Effector memory CD4-positive, alpha-beta T cell (primary cell): Measurements from ENCODE around the gene NCOA5.

Experiments used
- DNase-seq, 3 donors: peaks; one replicate each; pipeline ENCODE4 v3.0.0-alpha.2; 2020
- H3K27ac ChIP-seq: 2 replicates; pipeline ENCODE4 v1.7.0; 2013; ENCODE audit warnings: mild to moderate bottlenecking, low read length, moderate library complexity; ENCODE audit not compliant: insufficient read depth, poor library complexity, severe bottlenecking
- H3K27me3 ChIP-seq: replicated peaks from 2 replicates; pipeline ENCODE4 v1.7.0; 2013; ENCODE audit warnings: mild to moderate bottlenecking, low read length; ENCODE audit not compliant: insufficient read depth, control insufficient read depth, poor library complexity, severe bottlenecking
- H3K36me3 ChIP-seq: 2 replicates; pipeline ENCODE4 v1.7.0; 2013; ENCODE audit warnings: mild to moderate bottlenecking, low read length, moderate library complexity; ENCODE audit not compliant: control insufficient read depth, insufficient read depth
- H3K4me1 ChIP-seq: 2 replicates; pipeline ENCODE4 v1.7.0; 2013; ENCODE audit warnings: low read length, mild to moderate bottlenecking; ENCODE audit not compliant: control insufficient read depth, insufficient read depth, poor library complexity, severe bottlenecking
- H3K4me3 ChIP-seq: 2 replicates; pipeline ENCODE4 v1.7.0; 2013; ENCODE audit warnings: low read length, low read depth, mild to moderate bottlenecking; ENCODE audit not compliant: insufficient read depth, poor library complexity, severe bottlenecking
- H3K9me3 ChIP-seq: 2 replicates; pipeline ENCODE4 v1.7.0; 2013; ENCODE audit warnings: mild to moderate bottlenecking, low read length, moderate library complexity; ENCODE audit not compliant: control insufficient read depth

NCOA5 gene

GRCh38 chr20:46129955-46130481 is 40.3 kb upstream of the NCOA5 start:
- DNase-seq, result no peak
- no peak overlapping the region for H3K4me3 ChIP-seq
- no peaks in the 10 kb centered on the region for H3K4me1 ChIP-seq
- no peaks in the 10 kb centered on the region for H3K9me3 ChIP-seq
- H3K27ac ChIP-seq, result no peak overlapping the region
- H3K36me3 ChIP-seq, result no peaks in the 10 kb centered on the region
- peaks cover 9% of the 10 kb centered on the region for H3K27me3 ChIP-seq

GRCh38 chr20:46128310-46129151 is 38.8 kb upstream of the NCOA5 start:
- Histone ChIP-seq H3K4me1 (no peaks in the 10 kb centered on the region), H3K27ac (no peak overlapping the region), H3K9me3 (no peaks in the 10 kb centered on the region), H3K4me3 (no peak overlapping the region), H3K36me3 (no peaks in the 10 kb centered on the region), H3K27me3 (peaks cover 9% of the 10 kb centered on the region)
- DNase-seq, result no peak

GRCh38 chr20:46127396-46128010 is 37.7 kb upstream of the NCOA5 start:
- Histone ChIP-seq H3K36me3 (no peaks in the 10 kb centered on the region), H3K27me3 (peaks cover 9% of the 10 kb centered on the region)

GRCh38 chr20:46126440-46127056 is 36.8 kb upstream of the NCOA5 start:
- H3K4me1 ChIP-seq, result no peaks in the 10 kb centered on the region
- no peak for DNase-seq
- no peak overlapping the region for H3K4me3 ChIP-seq
- H3K27me3 ChIP-seq, result peaks cover 9% of the 10 kb centered on the region
- H3K36me3 ChIP-seq, result no peaks in the 10 kb centered on the region
- no peaks in the 10 kb centered on the region for H3K9me3 ChIP-seq
- no peak overlapping the region for H3K27ac ChIP-seq

More at GRCh38 chr20:46127396-46128010, 37.7 kb upstream of the NCOA5 start:
- H3K27ac ChIP-seq, result no peak overlapping the region
- no peaks in the 10 kb centered on the region for H3K4me1 ChIP-seq
- no peaks in the 10 kb centered on the region for H3K9me3 ChIP-seq
- H3K4me3 ChIP-seq, result no peak overlapping the region
- no peak for DNase-seq

- DNase-seq, result no peak
- Histone ChIP-seq H3K9me3 (no peaks in the 10 kb centered on the region), H3K4me3 (no peak overlapping the region), H3K4me1 (no peaks in the 10 kb centered on the region), H3K36me3 (no peaks in the 10 kb centered on the region), H3K27ac (no peak overlapping the region), H3K27me3 (no peaks in the 10 kb centered on the region)
Measured at GRCh38 chr20:46123482-46124245, 33.9 kb upstream of the NCOA5 start.

- H3K36me3 ChIP-seq, result no peaks in the 10 kb centered on the region
- no peak overlapping the region for H3K27ac ChIP-seq
- no peak for DNase-seq
- H3K4me3 ChIP-seq, result no peak overlapping the region
- peaks cover 7% of the 10 kb centered on the region for H3K4me1 ChIP-seq
- H3K27me3 ChIP-seq, result no peaks in the 10 kb centered on the region
- H3K9me3 ChIP-seq, result no peaks in the 10 kb centered on the region
Measured at GRCh38 chr20:46122516-46123481, 33.0 kb upstream of the NCOA5 start.

- no peaks in the 10 kb centered on the region for H3K9me3 ChIP-seq
- no peaks in the 10 kb centered on the region for H3K36me3 ChIP-seq
- peaks cover 11% of the 10 kb centered on the region for H3K4me1 ChIP-seq
- H3K4me3 ChIP-seq, result no peak overlapping the region
- H3K27ac ChIP-seq, result no peak overlapping the region
- no peak for DNase-seq
- H3K27me3 ChIP-seq, result no peaks in the 10 kb centered on the region
Measured at GRCh38 chr20:46122071-46122470, 32.3 kb upstream of the NCOA5 start.

- Histone ChIP-seq H3K9me3 (no peaks in the 10 kb centered on the region), H3K4me1 (peaks cover 11% of the 10 kb centered on the region), H3K36me3 (no peaks in the 10 kb centered on the region), H3K4me3 (no peak overlapping the region), H3K27ac (no peak overlapping the region), H3K27me3 (no peaks in the 10 kb centered on the region)
- no peak for DNase-seq
Measured at GRCh38 chr20:46121184-46121930, 31.6 kb upstream of the NCOA5 start.
